HG03060 (cell line): ENCODE measurements around the gene CZIB.
"Not testable (repeated sequence)": the region's sequence is repeated elsewhere in the genome, so short reads cannot be mapped to it uniquely, and the experiment has no call there.

Source experiments
- ATAC-seq: cut with Tn5 transposase; IDR thresholded peaks from one replicate; pipeline ENCODE4 v1.9.1; 2021; ENCODE audit warnings: low read depth, moderate number of reproducible peaks; ENCODE audit not compliant: unreplicated experiment

CZIB gene

GRCh38 chr1:53195246-53196016 lies 25.0 kb downstream of the CZIB start:
- no peak for ATAC-seq

- no peak for ATAC-seq
Measured at GRCh38 chr1:53190210-53190611, 30.2 kb downstream of the CZIB start.

- ATAC-seq = no peak
Measured at GRCh38 chr1:53189061-53189460, 31.4 kb downstream of the CZIB start.

- no peak for ATAC-seq
Measured at GRCh38 chr1:53188099-53188498, 32.3 kb downstream of the CZIB start.

- ATAC-seq = no peak
Measured at GRCh38 chr1:53187401-53187800, 33.0 kb downstream of the CZIB start.

- no peak for ATAC-seq
Measured at GRCh38 chr1:53186533-53186932, 33.9 kb downstream of the CZIB start.

- ATAC-seq = not testable (repeated sequence)
Measured at GRCh38 chr1:53185955-53186297, 34.5 kb downstream of the CZIB start.

- no peak for ATAC-seq
Measured at GRCh38 chr1:53183095-53183990, 37.1 kb downstream of the CZIB start.

- no peak for ATAC-seq
Measured at GRCh38 chr1:53182716-53183094, 37.7 kb downstream of the CZIB start.

- ATAC-seq = no peak
Measured at GRCh38 chr1:53182111-53182593, 38.3 kb downstream of the CZIB start.

GRCh38 chr1:53180951-53181350 lies 39.5 kb downstream of the CZIB start:
- no peak for ATAC-seq

- no peak for ATAC-seq
Measured at GRCh38 chr1:53180226-53180625, 40.2 kb downstream of the CZIB start.

- no peak for ATAC-seq
Measured at GRCh38 chr1:53176452-53177208, 43.8 kb downstream of the CZIB start.

GRCh38 chr1:53174971-53175913 lies 45.2 kb downstream of the CZIB start:
- ATAC-seq = no peak

GRCh38 chr1:53172426-53173128 lies 47.9 kb downstream of the CZIB start:
- no peak for ATAC-seq

- ATAC-seq = no peak
Measured at GRCh38 chr1:53166912-53167311, 53.5 kb downstream of the CZIB start.

GRCh38 chr1:53166366-53166765 lies 54.1 kb downstream of the CZIB start:
- ATAC-seq = no peak

- no peak for ATAC-seq
Measured at GRCh38 chr1:53165408-53165961, 54.9 kb downstream of the CZIB start.
